ENCODE measurements around the gene DAZAP2. TPM values are rescaled to one million over a fixed set of nuclear protein-coding genes. Genes with fewer than 3 reads are reported as not detected.
"Not testable (repeated sequence)": the region's sequence is repeated elsewhere in the genome, so short reads cannot be mapped to it uniquely, and the experiment has no call there.

The DAZAP2 gene
- polyA plus RNA-seq, 6 donors from 2014 or later: 1,454 to 3,149 (median 1,632) TPM

DNA sequence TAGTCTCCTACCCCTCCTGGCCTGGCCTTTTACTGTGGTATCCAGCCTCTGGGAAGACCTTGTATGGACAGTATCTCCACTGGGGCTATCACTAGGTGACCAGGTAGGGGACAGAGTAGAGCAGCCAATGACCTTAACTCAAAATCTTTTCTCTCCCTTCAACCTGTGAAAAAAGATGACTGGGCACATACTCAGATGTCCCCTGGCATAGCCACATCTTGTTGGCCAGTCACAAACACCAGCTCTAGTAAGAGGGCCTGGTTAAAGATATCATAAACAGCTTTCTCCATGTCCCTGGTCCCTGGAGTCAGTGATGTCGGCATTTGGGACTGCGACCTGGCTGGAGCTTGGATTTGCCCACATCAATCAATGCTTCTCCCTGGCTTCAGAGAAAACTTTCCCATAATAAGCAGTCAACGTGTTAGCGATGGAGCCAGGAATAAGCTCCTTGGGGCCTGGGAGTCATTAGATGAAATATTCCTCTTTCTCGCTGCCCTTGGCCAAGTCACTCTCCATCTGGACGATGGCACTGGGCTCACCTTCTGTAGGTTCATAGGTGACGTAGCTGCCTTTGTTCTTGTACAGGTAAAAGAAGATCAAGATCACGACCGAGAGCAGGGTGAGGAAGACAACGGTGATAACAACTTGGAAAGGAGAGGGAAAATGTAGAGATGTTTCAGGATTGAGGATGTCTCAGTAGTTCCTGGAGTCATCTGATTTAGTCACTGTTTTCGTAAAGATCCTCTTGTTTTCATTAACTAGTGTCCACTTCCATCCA is 7.0 kb downstream of the DAZAP2 start:
- DNase-seq (no peak), ATAC-seq (ENCODE audit: low read depth in 2 of 2) (no peak)
- no peaks in the 10 kb centered on the region for H3K27me3 Mint-ChIP-seq
- H3K27ac Mint-ChIP-seq: peak overlapping the region; percentile 79 to 93 (median 88)
- peaks cover 53 to 72% (median 65%) of the 10 kb centered on the region in 3 donors for H3K4me1 Mint-ChIP-seq
- H3K9me3 Mint-ChIP-seq: no peaks in the 10 kb centered on the region
- H3K4me3 Mint-ChIP-seq: peak overlapping the region in 5 of 8 donors; percentile 7 to 66 (median 54)
- peaks cover 16 to 20% of the 10 kb centered on the region in 2 donors for H3K36me3 Mint-ChIP-seq

DNA sequence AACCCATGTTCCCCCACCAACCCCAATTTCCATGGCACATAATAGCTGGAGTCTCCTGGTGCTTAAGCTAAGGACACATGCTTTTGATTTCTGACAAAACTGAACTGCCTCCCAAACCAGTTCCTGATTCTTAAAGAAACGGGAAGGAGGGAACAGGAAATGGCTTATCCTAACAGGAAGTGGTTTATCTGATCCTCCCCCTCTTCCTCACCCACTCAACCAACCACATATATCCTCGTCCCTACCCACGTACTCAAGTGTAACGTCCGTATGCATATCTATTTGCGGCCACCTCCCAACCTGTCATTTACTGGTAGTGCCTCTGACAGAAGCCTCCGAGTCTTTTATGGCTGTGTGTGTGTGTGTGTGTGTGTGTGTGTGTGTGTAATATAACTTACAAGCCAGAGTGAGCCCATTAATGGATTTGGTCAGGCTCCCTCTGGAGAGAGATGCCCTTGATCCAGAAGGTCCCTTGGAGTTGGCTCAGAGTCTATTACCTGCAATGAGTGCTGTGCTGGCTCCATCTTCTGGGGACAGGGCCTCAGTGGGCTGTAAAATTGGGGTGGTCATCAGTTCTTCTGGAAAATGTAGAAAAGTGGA is 7.7 kb downstream of the DAZAP2 start:
- H3K27ac Mint-ChIP-seq: peak overlapping the region in 5 of 6 donors; percentile 61 to 93 (median 89)
- H3K36me3 Mint-ChIP-seq: peaks cover 16 to 20% of the 10 kb centered on the region in 2 donors
- H3K9me3 Mint-ChIP-seq: no peaks in the 10 kb centered on the region
- peak overlapping the region in 5 of 8 donors; percentile 7 to 66 (median 54) for H3K4me3 Mint-ChIP-seq
- peaks cover 49 to 65% (median 61%) of the 10 kb centered on the region in 3 donors for H3K4me1 Mint-ChIP-seq
- H3K27me3 Mint-ChIP-seq: no peaks in the 10 kb centered on the region
- DNase-seq: no peak
- peak; percentile 27 to 47 for ATAC-seq (ENCODE audit: low read depth in 2 of 2)

DNA sequence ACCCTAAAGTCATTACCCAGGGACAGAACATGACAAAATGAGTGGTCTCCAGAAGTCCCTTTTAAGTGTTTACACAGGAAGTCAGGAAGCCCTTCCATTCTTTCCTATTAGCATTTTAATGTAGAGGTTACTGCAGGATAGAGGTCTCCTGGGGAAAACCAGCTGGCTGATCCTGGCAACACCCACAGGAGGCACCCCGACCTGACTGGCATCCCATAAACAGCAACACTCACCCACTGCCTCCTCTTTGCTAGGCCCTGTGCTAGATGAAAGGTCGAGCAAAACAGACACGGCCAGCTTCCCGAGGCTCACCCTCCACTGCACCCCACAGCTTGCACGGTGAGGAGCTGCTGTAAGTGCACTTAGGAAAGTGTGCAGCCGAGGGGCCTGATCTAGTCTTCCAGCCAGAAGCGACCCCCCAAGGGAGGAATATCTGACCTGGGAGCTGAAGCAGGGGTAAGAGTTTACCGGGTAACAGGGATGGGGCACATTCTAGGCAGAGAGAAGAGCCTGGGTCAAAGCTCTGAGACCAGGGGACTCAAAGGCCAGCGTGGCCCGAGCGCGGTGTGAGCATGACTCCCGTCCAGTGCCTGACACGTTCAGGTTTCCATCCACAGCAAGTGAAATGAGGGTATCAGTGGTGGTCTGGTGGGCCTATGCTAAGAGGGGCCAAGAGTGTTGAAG is 9.0 kb downstream of the DAZAP2 start:
- ATAC-seq (ENCODE audit: low read depth in 2 of 2) (no peak), DNase-seq (no peak)
- peak overlapping the region in 5 of 6 donors; percentile 75 to 86 (median 78) for H3K27ac Mint-ChIP-seq
- peaks cover 44 to 56% (median 50%) of the 10 kb centered on the region in 3 donors for H3K4me1 Mint-ChIP-seq
- H3K36me3 Mint-ChIP-seq: peaks cover 10 to 12% of the 10 kb centered on the region in 2 donors
- H3K4me3 Mint-ChIP-seq: peak overlapping the region in 7 of 8 donors; percentile 14 to 68 (median 45)
- H3K9me3 Mint-ChIP-seq: no peaks in the 10 kb centered on the region
- no peaks in the 10 kb centered on the region for H3K27me3 Mint-ChIP-seq

DNA sequence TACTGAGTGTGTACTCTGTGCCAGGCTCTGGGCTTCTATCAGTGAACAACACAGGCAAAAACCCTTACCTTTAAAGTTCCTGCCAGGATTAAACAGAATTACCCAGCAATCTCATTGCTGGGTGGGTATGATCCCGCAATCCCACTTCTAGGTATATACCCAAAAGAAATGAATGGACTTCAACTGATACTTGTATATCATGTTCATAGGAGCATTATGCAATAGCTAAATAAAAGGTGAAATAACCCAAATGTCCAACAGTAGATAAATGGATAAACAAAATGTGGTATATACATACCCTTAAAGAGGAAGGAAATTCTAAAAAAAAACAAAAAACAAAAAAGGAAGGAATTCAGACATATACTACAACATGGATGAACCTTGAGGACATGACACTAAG is 14.7 kb downstream of the DAZAP2 start:
- peak overlapping the region in 1 of 6 donors; percentile 42 for H3K27ac Mint-ChIP-seq
- peaks cover 0 to 22% of the 10 kb centered on the region in 2 donors for H3K36me3 Mint-ChIP-seq
- peaks cover 12 to 23% (median 16%) of the 10 kb centered on the region in 3 donors for H3K4me1 Mint-ChIP-seq
- ATAC-seq (ENCODE audit: low read depth in 2 of 2) (no peak), DNase-seq (no peak)
- H3K4me3 Mint-ChIP-seq: no peak overlapping the region
- no peaks in the 10 kb centered on the region for H3K27me3 Mint-ChIP-seq
- H3K9me3 Mint-ChIP-seq: no peaks in the 10 kb centered on the region

DNA sequence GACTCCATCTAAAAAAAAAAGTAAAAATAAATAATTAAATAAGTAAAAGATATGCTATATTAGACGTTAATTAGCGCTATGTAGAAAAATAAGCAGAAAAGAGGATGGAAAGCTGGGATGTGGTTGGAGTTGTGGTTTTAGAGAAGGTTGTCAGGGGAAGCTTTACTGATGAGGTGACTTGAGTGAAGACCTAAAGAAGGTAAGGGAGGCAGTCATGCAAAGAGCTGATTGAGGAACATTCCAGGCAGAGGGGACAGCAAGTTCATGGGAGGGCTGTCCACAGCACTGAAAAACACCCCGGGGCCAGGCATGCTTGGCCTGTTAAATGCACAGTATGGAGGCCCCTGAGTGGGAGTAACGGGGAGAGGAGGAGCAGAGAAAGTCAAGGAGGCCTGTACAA is 15.9 kb downstream of the DAZAP2 start:
- Mint-ChIP-seq H3K36me3 (peaks cover 0 to 22% of the 10 kb centered on the region in 2 donors), H3K27me3 (no peaks in the 10 kb centered on the region), H3K4me3 (peak overlapping the region in 1 of 8 donors; percentile 10), H3K9me3 (no peaks in the 10 kb centered on the region), H3K27ac (peak overlapping the region in 1 of 6 donors; percentile 84), H3K4me1 (peaks cover 7 to 19% (median 14%) of the 10 kb centered on the region in 3 donors)
- ATAC-seq (ENCODE audit: low read depth in 2 of 2) (no peak), DNase-seq (no peak)

DNA sequence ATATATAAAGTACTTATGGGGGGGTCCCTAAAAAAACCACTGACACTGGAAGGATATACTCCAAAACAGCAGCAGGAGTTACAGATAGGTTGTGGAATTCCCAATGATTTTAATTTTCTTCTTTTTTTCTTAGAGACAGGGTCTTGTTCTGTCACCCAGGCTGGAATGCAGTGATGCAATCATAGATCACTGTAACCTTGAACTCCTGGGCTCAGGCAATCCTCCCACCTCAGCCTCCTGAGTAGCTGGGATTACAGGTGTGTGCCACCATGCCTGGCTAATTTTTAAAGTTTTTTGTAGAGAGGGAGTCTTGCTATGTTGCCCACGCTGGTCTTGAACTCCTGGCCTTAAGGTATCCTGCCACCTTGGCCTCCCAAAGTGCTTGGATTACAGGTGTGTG is 21.0 kb downstream of the DAZAP2 start:
- Mint-ChIP-seq H3K27ac (peak overlapping the region in 1 of 6 donors; percentile 63), H3K4me1 (peaks cover 11 to 17% (median 16%) of the 10 kb centered on the region in 3 donors), H3K36me3 (peaks cover 0 to 19% of the 10 kb centered on the region in 2 donors)
- not testable (repeated sequence) for H3K27me3 Mint-ChIP-seq; ATAC-seq (ENCODE audit: low read depth in 2 of 2); DNase-seq; H3K9me3 Mint-ChIP-seq; H3K4me3 Mint-ChIP-seq

DNA sequence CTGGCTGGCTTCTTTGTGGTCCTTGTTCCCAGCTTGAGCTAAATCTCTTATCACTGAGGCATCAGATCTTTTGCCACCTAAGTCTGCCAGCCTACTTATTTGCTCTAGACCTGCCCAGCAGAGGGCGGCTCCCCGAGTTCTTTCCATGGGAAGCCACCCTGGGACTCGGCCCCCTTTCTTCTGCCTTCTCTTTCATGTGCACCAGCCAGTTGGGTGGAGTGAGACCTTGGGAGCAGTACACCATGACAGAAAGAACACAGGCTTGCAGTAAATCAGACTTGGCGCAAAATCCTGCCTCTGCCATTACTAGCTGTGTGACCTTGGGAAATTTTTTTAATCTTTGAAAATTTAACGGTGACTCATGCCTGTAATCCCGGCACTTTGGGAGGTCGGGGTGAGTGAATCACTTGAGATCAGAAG is 24.1 kb downstream of the DAZAP2 start:
- Mint-ChIP-seq H3K4me1 (peaks cover 22 to 23% (median 23%) of the 10 kb centered on the region in 3 donors), H3K4me3 (no peak overlapping the region), H3K27ac (no peak overlapping the region), H3K9me3 (peaks cover 0 to 2% (median 0%) of the 10 kb centered on the region in 7 donors), H3K36me3 (peaks cover 0 to 5% of the 10 kb centered on the region in 2 donors), H3K27me3 (no peaks in the 10 kb centered on the region)
- ATAC-seq (ENCODE audit: low read depth in 2 of 2): no peak
- no peak for DNase-seq

DNA sequence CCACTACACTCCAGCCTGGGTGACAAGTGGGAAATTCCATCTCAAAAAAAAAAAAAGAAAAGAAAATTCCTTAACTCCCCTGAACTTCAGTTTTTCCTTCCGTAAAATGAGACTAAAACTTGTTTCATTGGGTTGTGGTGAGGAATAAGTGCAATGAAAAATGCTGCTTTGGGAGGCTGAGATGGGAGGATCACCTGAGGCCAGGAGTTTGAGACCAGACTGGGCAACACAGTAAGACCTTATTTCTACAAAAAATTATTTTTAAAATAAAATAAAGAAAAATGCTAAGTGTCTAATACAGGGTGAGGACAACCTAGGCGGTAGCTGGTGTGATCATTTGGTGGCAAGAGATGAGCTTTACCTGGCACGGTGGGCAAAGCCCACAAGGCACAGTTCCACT is 24.7 kb downstream of the DAZAP2 start:
- DNase-seq: no peak
- peaks cover 0 to 5% of the 10 kb centered on the region in 2 donors for H3K36me3 Mint-ChIP-seq
- no peak overlapping the region for H3K4me3 Mint-ChIP-seq
- no peaks in the 10 kb centered on the region for H3K27me3 Mint-ChIP-seq
- H3K4me1 Mint-ChIP-seq: peaks cover 25 to 26% (median 25%) of the 10 kb centered on the region in 3 donors
- no peak for ATAC-seq (ENCODE audit: low read depth in 2 of 2)
- H3K9me3 Mint-ChIP-seq: peaks cover 0 to 2% (median 0%) of the 10 kb centered on the region in 7 donors
- H3K27ac Mint-ChIP-seq: no peak overlapping the region

DNA sequence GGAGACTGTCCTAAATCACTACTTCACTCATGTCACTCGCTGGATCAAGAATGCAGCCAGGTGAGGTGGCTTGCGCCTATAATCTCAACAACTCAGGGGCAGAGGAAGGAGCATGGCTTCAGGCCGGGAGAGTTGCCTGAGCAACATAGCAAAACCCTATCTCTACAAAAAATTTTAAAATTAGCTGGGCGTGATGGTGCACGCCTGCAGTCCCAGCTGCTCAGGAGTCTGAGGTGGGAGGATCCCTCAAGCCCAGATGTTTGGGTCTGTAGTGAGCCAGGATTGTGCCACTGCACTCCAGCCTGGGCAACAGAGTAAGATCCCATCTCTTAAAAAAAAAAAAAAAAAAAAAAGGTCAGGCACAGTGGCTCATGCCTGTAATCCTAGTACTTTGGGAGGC is 25.7 kb downstream of the DAZAP2 start:
- DNase-seq (no peak), ATAC-seq (ENCODE audit: low read depth in 2 of 2) (no peak)
- Mint-ChIP-seq H3K27me3 (no peaks in the 10 kb centered on the region), H3K27ac (no peak overlapping the region), H3K9me3 (peaks cover 0 to 2% (median 0%) of the 10 kb centered on the region in 7 donors), H3K36me3 (peaks cover 0 to 5% of the 10 kb centered on the region in 2 donors), H3K4me1 (peaks cover 31 to 35% (median 32%) of the 10 kb centered on the region in 3 donors), H3K4me3 (peak overlapping the region in 1 of 8 donors; percentile 10)

DNA sequence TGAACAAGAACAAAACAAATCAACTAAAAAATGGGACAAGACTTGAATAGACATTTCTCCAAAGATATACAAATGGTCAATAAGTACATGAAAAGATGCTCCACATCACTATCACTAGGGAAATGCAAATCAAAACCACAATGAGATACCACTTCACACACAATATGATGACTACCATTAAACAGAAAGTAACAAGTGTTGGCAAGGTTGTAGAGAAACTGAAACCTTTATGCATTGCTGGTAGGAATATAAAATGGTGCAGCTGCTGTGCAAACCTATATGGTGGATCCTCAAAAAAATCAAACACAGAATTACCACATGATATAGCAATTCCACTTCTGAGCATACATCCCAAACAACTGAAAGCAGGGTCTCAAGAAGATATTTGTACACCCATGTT is 26.4 kb downstream of the DAZAP2 start:
- ATAC-seq (ENCODE audit: low read depth in 2 of 2) (peak; percentile 24 to 40), DNase-seq (no peak)
- Mint-ChIP-seq H3K27me3 (no peaks in the 10 kb centered on the region), H3K4me3 (peak overlapping the region in 1 of 8 donors; percentile 51), H3K27ac (no peak overlapping the region), H3K9me3 (peaks cover 0 to 2% (median 0%) of the 10 kb centered on the region in 7 donors), H3K4me1 (peaks cover 33 to 37% (median 36%) of the 10 kb centered on the region in 3 donors), H3K36me3 (peaks cover 0 to 5% of the 10 kb centered on the region in 2 donors)

DNA sequence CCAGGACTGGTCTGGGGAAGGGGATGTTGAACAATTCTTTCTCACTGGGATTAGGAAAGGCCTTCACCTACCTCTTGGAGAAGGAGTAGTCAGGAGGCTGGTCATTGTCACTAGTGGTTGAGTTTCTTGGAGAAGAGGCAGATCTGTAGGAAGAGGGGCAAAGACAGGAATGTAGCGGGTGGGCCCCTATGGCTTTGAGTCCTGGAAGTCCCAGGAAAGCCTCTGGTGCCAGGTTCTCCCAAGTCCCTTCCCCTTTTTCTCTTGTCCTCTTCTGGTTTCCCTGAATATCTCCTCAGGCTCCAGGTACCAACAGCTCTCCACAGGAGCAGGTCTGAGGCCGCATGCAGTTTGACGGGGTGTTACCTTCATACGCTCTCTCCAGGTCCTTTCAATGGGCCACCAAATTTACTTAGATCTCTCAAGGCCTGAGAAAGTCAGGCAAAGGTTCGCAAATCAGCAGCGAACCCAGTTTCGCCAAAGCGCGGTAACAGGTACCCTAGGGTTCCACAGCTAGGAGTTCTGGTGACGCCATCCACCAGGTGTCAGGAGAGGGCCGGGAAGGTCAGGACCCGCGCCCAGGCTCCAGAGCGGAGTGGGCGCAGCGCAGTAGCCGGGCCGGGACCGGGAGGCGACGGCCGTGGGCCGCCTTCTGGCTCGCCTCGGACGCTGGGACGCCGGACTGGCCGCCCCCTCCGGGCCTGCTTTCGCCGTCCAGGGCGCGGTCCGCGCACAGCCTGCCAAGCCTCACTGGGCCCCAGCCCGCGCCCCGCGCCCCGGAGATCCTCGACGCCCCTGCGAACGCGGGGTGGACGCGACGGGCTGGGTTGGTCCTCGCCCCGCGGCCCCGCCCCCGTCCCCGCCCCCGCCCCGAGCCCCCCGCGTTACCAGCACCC is 30.8 kb downstream of the DAZAP2 start:
- peaks cover 0 to 5% of the 10 kb centered on the region in 2 donors for H3K36me3 Mint-ChIP-seq
- H3K27ac Mint-ChIP-seq: peak overlapping the region in 5 of 6 donors; percentile 80 to 96 (median 94)
- DNase-seq: peak; percentile 45
- peak overlapping the region; percentile 84 to 98 (median 92) for H3K4me3 Mint-ChIP-seq
- no peaks in the 10 kb centered on the region for H3K27me3 Mint-ChIP-seq
- H3K4me1 Mint-ChIP-seq: peaks cover 34 to 38% (median 38%) of the 10 kb centered on the region in 3 donors
- peaks cover 0 to 2% (median 0%) of the 10 kb centered on the region in 7 donors for H3K9me3 Mint-ChIP-seq
- ATAC-seq (ENCODE audit: low read depth in 2 of 2): peak; percentile 59 to 66

All from naive B cell (primary cell).